Parathyroid adenoma (tissue), 2 donors: ENCODE data around the gene UBXN1.
"Not testable (repeated sequence)": the region's sequence is repeated elsewhere in the genome, so short reads cannot be mapped to it uniquely, and the experiment has no call there.

Experiments
- H2AFZ ChIP-seq: fragments of 300-600 bp; sonication (generic); one replicate; pipeline ENCODE4 v1.7.0; 2017; ENCODE audit warnings: antibody characterized with exemption, mild to moderate bottlenecking
- H3K27ac ChIP-seq: fragments of 300-600 bp; sonication (generic); one replicate; pipeline ENCODE4 v1.7.0; 2017
- H3K27me3 ChIP-seq: fragments of 300-600 bp; sonication (generic); one replicate; pipeline ENCODE4 v1.7.0; 2017; ENCODE audit warnings: low read length; ENCODE audit not compliant: control insufficient read depth, insufficient read depth
- H3K36me3 ChIP-seq: fragments of 300-600 bp; sonication (generic); one replicate; pipeline ENCODE4 v1.7.0; 2017; ENCODE audit warnings: low read length; ENCODE audit not compliant: control insufficient read depth, insufficient read depth
- H3K4me1 ChIP-seq: fragments of 300-600 bp; sonication (generic); one replicate; pipeline ENCODE4 v1.7.0; 2017; ENCODE audit warnings: control low read depth
- H3K4me2 ChIP-seq: fragments of 300-600 bp; sonication (generic); one replicate; pipeline ENCODE4 v1.7.0; 2017; ENCODE audit warnings: low read length
- H3K4me3 ChIP-seq: fragments of 300-600 bp; sonication (generic); one replicate; pipeline ENCODE4 v1.7.0; 2017; ENCODE audit warnings: low read depth, low read length
- H3K79me2 ChIP-seq: fragments of 300-600 bp; sonication (generic); one replicate; pipeline ENCODE4 v1.7.0; 2017; ENCODE audit warnings: control low read depth
- H3K9ac ChIP-seq: fragments of 300-600 bp; sonication (generic); one replicate; pipeline ENCODE4 v1.7.0; 2017; ENCODE audit warnings: mild to moderate bottlenecking
- H3K9me3 ChIP-seq: fragments of 300-600 bp; sonication (generic); one replicate; pipeline ENCODE4 v1.7.0; 2017; ENCODE audit warnings: low read length; ENCODE audit not compliant: control insufficient read depth
- TF ChIP-seq, protein P1 (sequence below): fragments of 300-600 bp; sonication (generic); IDR thresholded peaks from one replicate; pipeline ENCODE4 v1.7.0; 2017; ENCODE audit warnings: antibody characterized with exemption, mild to moderate bottlenecking
- donor health status: primary hyperparathyroidism.

The UBXN1 gene

DNA sequence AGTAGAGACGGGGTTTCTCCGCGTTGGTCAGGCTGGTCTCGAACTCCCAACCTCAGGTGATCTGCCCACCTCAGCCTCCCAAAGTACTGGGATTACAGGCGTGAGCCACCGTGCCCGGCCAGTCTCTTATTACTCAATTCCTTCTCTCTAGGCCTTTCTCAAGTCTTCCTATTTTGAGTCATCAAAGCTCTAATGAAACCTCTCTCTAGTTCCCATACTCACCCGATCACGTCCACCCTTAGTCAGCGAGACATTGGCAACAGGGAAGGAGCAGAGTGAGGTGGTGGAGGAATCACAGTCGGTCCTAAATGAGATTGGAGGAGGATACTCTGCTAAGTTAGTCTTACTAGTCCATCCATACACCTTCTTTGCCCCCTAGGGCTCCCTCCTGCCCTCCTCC is 23.4 kb upstream of the UBXN1 start:
- Histone ChIP-seq H3K4me3 (no peak overlapping the region), H3K4me2 (no peak overlapping the region), H3K27ac (no peak overlapping the region), H3K4me1 (peaks cover 5% of the 10 kb centered on the region), H3K79me2 (peaks cover 3% of the 10 kb centered on the region), H3K27me3 (no peaks in the 10 kb centered on the region), H3K9ac (no peak overlapping the region), H3K36me3 (no peaks in the 10 kb centered on the region), H3K9me3 (no peaks in the 10 kb centered on the region), H2AFZ (no peak overlapping the region)
- TF ChIP-seq, protein P1, sequence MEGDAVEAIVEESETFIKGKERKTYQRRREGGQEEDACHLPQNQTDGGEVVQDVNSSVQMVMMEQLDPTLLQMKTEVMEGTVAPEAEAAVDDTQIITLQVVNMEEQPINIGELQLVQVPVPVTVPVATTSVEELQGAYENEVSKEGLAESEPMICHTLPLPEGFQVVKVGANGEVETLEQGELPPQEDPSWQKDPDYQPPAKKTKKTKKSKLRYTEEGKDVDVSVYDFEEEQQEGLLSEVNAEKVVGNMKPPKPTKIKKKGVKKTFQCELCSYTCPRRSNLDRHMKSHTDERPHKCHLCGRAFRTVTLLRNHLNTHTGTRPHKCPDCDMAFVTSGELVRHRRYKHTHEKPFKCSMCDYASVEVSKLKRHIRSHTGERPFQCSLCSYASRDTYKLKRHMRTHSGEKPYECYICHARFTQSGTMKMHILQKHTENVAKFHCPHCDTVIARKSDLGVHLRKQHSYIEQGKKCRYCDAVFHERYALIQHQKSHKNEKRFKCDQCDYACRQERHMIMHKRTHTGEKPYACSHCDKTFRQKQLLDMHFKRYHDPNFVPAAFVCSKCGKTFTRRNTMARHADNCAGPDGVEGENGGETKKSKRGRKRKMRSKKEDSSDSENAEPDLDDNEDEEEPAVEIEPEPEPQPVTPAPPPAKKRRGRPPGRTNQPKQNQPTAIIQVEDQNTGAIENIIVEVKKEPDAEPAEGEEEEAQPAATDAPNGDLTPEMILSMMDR: no peak

GRCh38 chr11:62694455-62695167 is 15.7 kb upstream of the UBXN1 start:
- H3K79me2 ChIP-seq: peaks cover 3% of the 10 kb centered on the region
- no peak overlapping the region for H3K9ac ChIP-seq
- H3K4me3 ChIP-seq: no peak overlapping the region
- no peaks in the 10 kb centered on the region for H3K36me3 ChIP-seq
- no peaks in the 10 kb centered on the region for H3K9me3 ChIP-seq
- H2AFZ ChIP-seq: no peak overlapping the region
- TF ChIP-seq, protein P1: peak; percentile 56
- H3K4me2 ChIP-seq: no peak overlapping the region
- H3K27ac ChIP-seq: no peak overlapping the region
- no peaks in the 10 kb centered on the region for H3K4me1 ChIP-seq
- no peaks in the 10 kb centered on the region for H3K27me3 ChIP-seq

DNA sequence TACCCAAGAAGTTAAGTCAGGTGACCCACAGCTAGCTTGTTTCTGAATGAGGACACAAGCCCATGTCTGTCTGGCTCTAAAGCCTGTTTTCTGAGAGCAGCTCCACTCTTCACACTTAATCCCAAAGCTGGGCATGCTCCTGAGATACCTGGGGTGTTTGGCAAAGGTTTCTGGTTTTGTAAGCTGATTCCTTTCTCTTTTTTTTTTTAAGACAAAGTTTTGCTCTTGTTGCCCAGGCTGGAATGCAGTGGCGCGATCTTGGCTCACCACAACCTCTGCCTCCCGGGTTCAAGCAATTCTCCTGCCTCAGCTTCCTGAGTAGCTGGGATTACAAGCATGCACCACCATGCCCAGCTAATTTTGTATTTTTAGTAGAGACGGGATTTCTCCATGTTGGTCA is 14.8 kb upstream of the UBXN1 start:
- H3K9ac ChIP-seq, H3K36me3 ChIP-seq, H3K27me3 ChIP-seq, H3K4me2 ChIP-seq, H2AFZ ChIP-seq, H3K79me2 ChIP-seq, H3K4me1 ChIP-seq, H3K9me3 ChIP-seq, H3K4me3 ChIP-seq, H3K27ac ChIP-seq: not testable (repeated sequence)

DNA sequence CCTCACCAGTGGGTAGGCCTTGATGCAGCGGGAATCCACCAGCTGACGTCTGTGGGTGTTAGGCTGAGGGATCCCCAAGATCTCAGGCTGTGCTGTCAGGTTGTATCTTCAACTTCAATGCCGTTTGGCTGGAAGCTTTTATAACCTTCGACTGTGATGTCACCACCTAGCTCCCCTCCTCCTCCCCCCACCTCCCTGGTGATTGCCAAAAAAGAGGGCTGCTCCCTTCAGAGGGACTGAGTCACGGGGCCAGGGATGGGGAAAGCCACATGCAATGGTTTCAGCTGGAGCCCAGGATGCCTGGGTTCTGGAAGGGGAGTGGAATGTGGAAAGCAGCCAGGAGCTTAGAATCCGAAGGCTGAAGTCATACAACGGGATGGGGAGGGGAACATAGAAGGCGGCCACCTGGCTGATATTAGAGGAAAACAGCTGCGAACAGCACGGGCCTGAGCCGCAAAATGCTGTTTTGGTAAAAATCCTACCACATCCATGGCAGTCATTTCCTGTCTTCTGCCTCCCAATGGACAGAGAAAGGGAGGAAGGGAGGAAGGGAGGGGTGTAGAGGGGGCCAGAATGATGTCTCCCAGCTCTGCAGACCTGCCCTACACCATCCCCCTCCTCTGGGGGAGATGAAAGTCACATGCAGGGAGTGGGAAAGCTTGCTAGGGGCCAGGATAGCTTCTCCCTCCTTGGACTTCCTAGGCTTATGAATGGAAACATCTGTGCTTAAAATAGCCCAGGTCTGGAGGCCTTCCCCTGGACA is 10.7 kb upstream of the UBXN1 start, which contains the start of gene LRRN4CL:
TSS of gene LRRN4CL (minus strand) at position 110 of the 763 bp plus-strand sequence. CDS start 1,022 bp downstream, outside the sequence.
- no peaks in the 10 kb centered on the region for H3K4me1 ChIP-seq
- H3K27me3 ChIP-seq: no peaks in the 10 kb centered on the region
- no peak within 1 kb of the TSS for H2AFZ ChIP-seq
- H3K27ac ChIP-seq: no peak within 1 kb of the TSS
- no peaks in the 10 kb centered on the region for H3K79me2 ChIP-seq
- H3K36me3 ChIP-seq: no peaks in the 10 kb centered on the region
- no peak within 1 kb of the TSS for H3K4me2 ChIP-seq
- H3K4me3 ChIP-seq: no peak within 1 kb of the TSS
- H3K9me3 ChIP-seq: no peaks in the 10 kb centered on the region
- H3K9ac ChIP-seq: no peak within 1 kb of the TSS
- TF ChIP-seq, protein P1: no peak

DNA sequence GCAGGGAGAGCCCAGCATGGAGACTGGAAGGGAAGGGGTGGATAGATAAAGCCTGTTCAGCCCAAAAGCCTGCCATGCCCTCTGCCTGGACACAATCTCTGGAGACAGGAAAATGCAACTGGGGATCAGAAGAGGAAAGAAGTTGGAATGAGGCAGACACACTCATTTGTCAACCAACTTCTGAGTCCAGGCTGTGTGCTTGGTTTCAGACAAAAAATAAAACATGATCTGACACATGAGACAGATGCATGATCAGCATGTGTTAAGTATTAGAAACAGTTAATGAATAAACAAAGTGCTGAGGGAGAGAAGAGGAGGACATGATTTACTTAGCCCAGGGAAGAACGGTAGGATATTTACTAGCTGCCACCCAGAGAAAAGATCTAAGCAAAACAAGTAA is 9.6 kb upstream of the UBXN1 start:
- no peaks in the 10 kb centered on the region for H3K79me2 ChIP-seq
- TF ChIP-seq, protein P1: no peak
- H3K4me3 ChIP-seq: no peak overlapping the region
- H2AFZ ChIP-seq: no peak overlapping the region
- no peaks in the 10 kb centered on the region for H3K36me3 ChIP-seq
- no peaks in the 10 kb centered on the region for H3K27me3 ChIP-seq
- no peaks in the 10 kb centered on the region for H3K4me1 ChIP-seq
- H3K9ac ChIP-seq: no peak overlapping the region
- no peaks in the 10 kb centered on the region for H3K9me3 ChIP-seq
- no peak overlapping the region for H3K27ac ChIP-seq
- H3K4me2 ChIP-seq: no peak overlapping the region
